ENCODE data around the gene TTC38.

TTC38 gene

DNA sequence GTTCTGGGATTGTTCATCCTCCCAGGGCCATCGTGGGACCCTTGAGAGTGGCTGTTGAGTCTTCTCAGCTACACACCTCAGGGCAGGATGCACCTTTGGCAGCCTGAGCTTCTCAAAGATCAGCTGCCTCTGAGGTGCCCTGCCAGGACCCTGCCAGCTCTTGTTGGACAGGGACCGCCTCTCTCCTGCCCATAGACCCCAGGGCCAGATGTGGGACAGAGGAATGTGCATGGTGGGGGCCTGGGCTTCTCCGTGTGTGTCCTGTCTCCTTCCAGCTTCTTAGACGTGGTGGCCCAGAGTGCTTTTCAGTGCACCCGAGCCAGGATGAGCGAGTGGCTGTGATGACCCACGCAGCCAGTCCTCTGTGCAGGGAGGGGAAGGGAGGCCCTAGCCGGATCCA, 61.8 kb downstream of the TTC38 start:
- in situ Hi-C loops (cut with MboI; ENCODE audit: low sequenced_read_pairs, unreplicated experiment): loop anchor here (5.0 kb wide), 1 partner anchor 207 kb away; no protein-coding TSS in a partner anchor
- no peak for DNase-seq (ENCODE audit: low spot score)
- TF ChIP-seq, protein P1, sequence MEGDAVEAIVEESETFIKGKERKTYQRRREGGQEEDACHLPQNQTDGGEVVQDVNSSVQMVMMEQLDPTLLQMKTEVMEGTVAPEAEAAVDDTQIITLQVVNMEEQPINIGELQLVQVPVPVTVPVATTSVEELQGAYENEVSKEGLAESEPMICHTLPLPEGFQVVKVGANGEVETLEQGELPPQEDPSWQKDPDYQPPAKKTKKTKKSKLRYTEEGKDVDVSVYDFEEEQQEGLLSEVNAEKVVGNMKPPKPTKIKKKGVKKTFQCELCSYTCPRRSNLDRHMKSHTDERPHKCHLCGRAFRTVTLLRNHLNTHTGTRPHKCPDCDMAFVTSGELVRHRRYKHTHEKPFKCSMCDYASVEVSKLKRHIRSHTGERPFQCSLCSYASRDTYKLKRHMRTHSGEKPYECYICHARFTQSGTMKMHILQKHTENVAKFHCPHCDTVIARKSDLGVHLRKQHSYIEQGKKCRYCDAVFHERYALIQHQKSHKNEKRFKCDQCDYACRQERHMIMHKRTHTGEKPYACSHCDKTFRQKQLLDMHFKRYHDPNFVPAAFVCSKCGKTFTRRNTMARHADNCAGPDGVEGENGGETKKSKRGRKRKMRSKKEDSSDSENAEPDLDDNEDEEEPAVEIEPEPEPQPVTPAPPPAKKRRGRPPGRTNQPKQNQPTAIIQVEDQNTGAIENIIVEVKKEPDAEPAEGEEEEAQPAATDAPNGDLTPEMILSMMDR (IDR thresholded peaks at IDR 0.05; ENCODE audit: borderline replicate concordance, control extremely low read depth, extremely low read depth, insufficient read depth, missing control alignments): no peak

- TF ChIP-seq, protein P1 (IDR thresholded peaks at IDR 0.05; ENCODE audit: borderline replicate concordance, control extremely low read depth, extremely low read depth, insufficient read depth, missing control alignments): no peak
- DNase-seq (ENCODE audit: low spot score): no peak
- in situ Hi-C loops (cut with MboI; ENCODE audit: low sequenced_read_pairs, unreplicated experiment): no loop called here
Measured at GRCh38 chr22:46330426-46330825, 62.6 kb downstream of the TTC38 start.

- DNase-seq (ENCODE audit: low spot score): no peak
- in situ Hi-C loops (cut with MboI; ENCODE audit: low sequenced_read_pairs, unreplicated experiment): no loop called here
Measured at GRCh38 chr22:46331496-46331895, 63.7 kb downstream of the TTC38 start.

DNA sequence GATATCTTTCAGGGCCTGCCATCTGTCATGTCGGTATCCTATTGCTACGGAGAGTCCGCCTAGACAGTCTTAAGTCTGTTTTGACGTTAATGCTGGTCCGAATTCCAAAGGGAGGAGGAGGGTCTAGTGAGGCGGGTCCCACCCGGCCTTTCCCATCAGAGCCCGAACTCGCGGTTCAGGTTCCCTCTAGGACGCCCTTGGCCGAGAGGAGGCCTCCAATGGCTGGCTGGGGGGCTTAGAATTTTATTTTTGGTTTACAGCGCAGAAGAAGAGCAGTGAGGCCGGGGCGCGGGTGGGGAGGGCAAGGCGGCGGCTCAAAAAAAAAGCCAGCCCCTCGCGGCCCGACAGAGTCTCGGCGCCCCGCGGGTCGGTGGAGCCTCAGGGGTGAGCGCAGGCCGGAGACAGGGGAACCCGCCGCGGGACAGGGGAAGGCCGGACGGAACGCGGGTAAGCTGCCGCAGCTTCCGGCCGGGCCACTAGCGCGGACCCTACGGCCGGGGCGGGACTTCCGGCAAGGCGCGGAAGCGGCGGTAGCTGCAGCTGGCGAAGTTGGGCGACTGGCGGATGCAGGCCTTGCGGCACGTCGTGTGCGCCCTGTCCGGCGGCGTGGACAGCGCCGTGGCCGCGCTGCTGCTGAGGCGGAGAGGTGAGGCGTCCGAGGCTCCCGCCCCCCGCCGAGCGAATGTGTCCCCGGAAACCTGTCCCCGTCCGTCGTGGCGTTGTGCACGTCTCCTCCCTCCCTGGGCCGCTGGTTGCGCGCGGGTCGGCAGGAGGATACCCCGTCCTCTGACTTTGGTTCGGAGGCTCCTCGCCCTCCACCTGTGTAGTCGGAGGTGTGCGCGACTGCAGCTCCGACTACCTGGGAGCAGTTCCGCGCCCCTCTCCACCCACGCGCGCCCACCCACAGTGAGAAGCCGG, 67.7 kb downstream of the TTC38 start, which contains the start of gene TRMU:
TRMU (plus strand) TSS at position 514 of the 918 bp plus-strand sequence; CDS start at position 565, 51 bp downstream.
- peak; percentile 99 for DNase-seq (ENCODE audit: low spot score)
- in situ Hi-C loops (cut with MboI; ENCODE audit: low sequenced_read_pairs, unreplicated experiment): no loop called here
- TF ChIP-seq, protein P1 (IDR thresholded peaks at IDR 0.05; ENCODE audit: borderline replicate concordance, control extremely low read depth, extremely low read depth, insufficient read depth, missing control alignments): no peak

More at GRCh38 chr22:46331496-46331895, 63.7 kb downstream of the TTC38 start:
- TF ChIP-seq, protein P1 (IDR thresholded peaks at IDR 0.05; ENCODE audit: borderline replicate concordance, control extremely low read depth, extremely low read depth, insufficient read depth, missing control alignments): no peak

GRCh38 chr22:46336119-46337078, 68.6 kb downstream of the TTC38 start:
- TF ChIP-seq, protein P1 (IDR thresholded peaks at IDR 0.05; ENCODE audit: borderline replicate concordance, control extremely low read depth, extremely low read depth, insufficient read depth, missing control alignments): no peak
- DNase-seq (ENCODE audit: low spot score): no peak
- in situ Hi-C loops (cut with MboI; ENCODE audit: low sequenced_read_pairs, unreplicated experiment): no loop called here

DNA sequence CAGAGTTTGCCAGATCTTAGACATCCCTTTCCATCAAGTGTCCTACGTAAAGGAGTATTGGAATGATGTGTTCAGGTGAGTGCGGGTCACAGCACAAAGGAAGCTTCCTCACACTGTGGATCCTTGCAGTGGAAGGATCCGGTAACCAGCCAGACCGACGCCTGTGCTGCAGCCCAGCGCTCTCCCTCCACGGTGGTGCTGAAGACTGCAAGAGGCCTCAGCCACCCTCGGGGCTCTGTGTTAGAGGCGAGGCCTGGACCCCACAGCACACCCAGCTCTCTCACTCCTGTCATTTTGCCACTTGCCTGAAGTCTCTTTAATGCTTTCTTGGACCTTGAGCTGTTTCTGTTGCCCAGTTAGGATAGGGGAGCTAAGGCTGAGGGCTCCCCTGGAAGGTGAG, 70.1 kb downstream of the TTC38 start:
- no peak for DNase-seq (ENCODE audit: low spot score)
- in situ Hi-C loops (cut with MboI; ENCODE audit: low sequenced_read_pairs, unreplicated experiment): no loop called here
- TF ChIP-seq, protein P1 (IDR thresholded peaks at IDR 0.05; ENCODE audit: borderline replicate concordance, control extremely low read depth, extremely low read depth, insufficient read depth, missing control alignments): no peak

Data from GM13976 (cell line).